Esophagus muscularis mucosa (tissue), 4 donors: ENCODE data around the gene PTCRA.
"Not testable (repeated sequence)": the region's sequence is repeated elsewhere in the genome, so short reads cannot be mapped to it uniquely, and the experiment has no call there.

Experiments used
- CTCF ChIP-seq, 3 experiments: fragments of 200-600 bp in 2 of 3; fragments of 450-650 bp in 1 of 3; sonication (generic) in 2 of 3; IDR thresholded peaks; one replicate each; pipeline ENCODE4 v1.5.1; 2017 to 2019; ENCODE audit warnings: antibody characterized with exemption in 3 of 3, mild to moderate bottlenecking in 2 of 3, moderate library complexity in 1 of 3
- EP300 ChIP-seq: sonication (generic); formaldehyde crosslinking; IDR thresholded peaks from one replicate; pipeline ENCODE4 v1.6.1; 2017; ENCODE audit warnings: antibody characterized with exemption
- POLR2A ChIP-seq: fragments of 450-650 bp; IDR thresholded peaks from one replicate; pipeline ENCODE4 v1.6.1; 2017; ENCODE audit warnings: antibody characterized with exemption, moderate library complexity, mild to moderate bottlenecking, low read depth
- POLR2AphosphoS5 ChIP-seq, 2 donors: sonication (generic); formaldehyde crosslinking; IDR thresholded peaks; one replicate each; pipeline ENCODE4 v1.6.1; 2017; ENCODE audit warnings: antibody characterized with exemption in 2 of 2

GRCh38 chr6:42880871-42881270, 35.0 kb upstream of the PTCRA start:
- TF ChIP-seq CTCF (IDR thresholded peaks at IDR 0.05); POLR2A; POLR2AphosphoS5 (IDR thresholded peaks at IDR 0.05); EP300: not testable (repeated sequence)
